HG03520 (cell line): ENCODE measurements around the gene FOXJ3.

Experiments used
- ATAC-seq: cut with Tn5 transposase; IDR thresholded peaks from one replicate; pipeline ENCODE4 v1.9.1; 2021; ENCODE audit warnings: mild to moderate bottlenecking, moderate library complexity; ENCODE audit not compliant: unreplicated experiment

FOXJ3 gene

GRCh38 chr1:42195841-42196240 is 139.2 kb downstream of the FOXJ3 start:
- no peak for ATAC-seq

GRCh38 chr1:42192106-42192505 is 142.9 kb downstream of the FOXJ3 start:
- ATAC-seq: no peak

GRCh38 chr1:42191319-42191718 is 143.7 kb downstream of the FOXJ3 start:
- ATAC-seq: no peak

DNA sequence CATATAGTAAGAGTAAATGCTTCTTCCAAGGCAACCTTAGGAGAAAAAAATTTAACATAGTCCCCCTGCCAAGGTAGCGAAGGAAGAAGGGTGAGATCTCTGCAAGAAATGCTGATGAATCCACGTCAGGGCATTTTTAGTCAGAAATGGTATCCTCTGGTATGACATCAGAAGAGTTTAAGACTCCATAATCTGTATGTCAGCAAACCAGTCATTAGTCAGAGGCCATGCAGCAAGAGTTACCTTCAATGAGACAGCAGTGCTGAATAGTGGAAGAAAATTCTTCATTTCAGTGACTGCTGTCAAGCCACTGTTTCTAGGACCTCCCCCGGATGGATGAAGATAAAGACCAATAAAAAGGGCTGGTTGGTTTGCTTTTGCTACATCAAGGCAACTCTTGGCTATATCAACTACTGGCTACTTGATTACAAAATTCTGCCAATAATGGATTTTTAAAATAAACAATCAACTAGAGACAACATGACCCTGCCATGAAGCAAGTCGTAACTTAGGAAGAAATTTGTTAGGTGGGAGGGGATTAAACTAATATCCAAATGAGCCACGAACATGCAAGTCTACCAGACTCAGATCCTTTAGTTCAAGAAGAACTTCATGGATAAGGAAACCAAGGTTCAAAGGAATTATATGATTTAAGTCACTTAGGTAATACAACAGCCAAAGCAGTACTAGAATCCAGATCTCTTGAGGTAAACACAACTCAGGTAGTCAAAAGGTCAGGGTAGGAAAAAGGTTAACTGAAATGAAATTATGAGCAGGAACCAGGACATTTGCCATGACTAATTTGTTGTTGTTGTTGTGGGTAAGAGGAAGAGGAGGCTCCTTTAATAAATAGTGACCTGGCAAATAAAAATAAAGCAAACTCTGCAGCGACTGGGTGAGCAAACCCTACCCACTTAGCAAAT is 144.8 kb downstream of the FOXJ3 start:
- no peak for ATAC-seq

GRCh38 chr1:42186152-42186551 is 148.9 kb downstream of the FOXJ3 start:
- ATAC-seq: no peak

GRCh38 chr1:42184616-42185015 is 150.4 kb downstream of the FOXJ3 start:
- ATAC-seq: no peak

DNA sequence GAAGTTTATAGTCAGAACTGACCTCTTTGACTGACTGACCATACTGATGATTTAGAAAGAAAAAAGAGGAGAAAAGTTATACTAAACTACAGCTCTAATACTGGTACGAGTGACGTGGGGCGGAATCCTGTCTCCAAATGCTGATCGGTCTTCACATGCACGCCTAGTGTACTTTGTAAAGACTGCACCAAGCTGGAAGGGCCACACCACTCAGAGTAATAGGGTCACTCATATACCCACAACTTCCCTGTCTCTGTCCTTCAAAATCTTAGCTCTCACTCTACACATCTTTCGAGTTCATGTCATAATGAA is 151.1 kb downstream of the FOXJ3 start:
- ATAC-seq: no peak

DNA sequence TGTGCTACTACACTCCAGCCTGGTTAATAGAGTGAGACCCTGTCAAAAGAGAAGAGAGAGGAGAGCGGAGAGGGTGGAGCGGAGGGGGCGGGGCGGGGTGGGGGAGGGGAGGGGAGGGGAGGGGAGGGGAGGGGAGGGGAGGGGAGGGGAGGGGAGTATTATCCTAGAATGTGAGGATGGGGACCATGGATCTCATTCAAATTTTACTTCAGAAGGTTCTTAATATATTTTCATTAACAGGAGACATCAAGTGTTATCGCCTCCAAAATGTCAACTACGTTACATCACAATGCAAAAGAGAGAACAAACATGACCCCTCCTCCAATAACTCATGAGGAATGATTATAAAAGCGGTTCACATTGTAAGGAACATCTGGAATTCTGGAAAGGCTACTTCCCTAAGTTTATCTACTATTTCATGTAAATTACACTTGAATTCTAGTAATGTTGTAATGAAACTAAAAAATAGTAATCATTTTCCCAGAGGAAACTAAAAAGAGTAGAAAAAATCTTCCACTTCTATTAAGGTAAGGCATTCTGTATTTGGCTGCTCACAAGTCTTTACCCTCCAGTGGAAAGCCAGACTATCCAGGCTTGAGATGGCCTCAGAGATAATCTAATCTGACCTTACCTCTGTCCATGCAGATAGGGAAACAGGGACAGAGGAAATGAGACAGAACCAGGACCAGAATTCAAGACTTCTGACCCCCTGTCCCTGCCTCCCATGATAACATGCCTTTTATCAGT is 151.7 kb downstream of the FOXJ3 start:
- no peak for ATAC-seq

- no peak for ATAC-seq
These were observed 153.3 kb downstream of the FOXJ3 start for GRCh38 chr1:42181687-42182086.

- ATAC-seq: no peak
These were observed 155.1 kb downstream of the FOXJ3 start for GRCh38 chr1:42179900-42180329.

- no peak for ATAC-seq
These were observed 155.8 kb downstream of the FOXJ3 start for GRCh38 chr1:42179275-42179674.

- no peak for ATAC-seq
These were observed 156.8 kb downstream of the FOXJ3 start for GRCh38 chr1:42178249-42178648.

GRCh38 chr1:42177541-42177981 is 157.5 kb downstream of the FOXJ3 start:
- no peak for ATAC-seq

DNA sequence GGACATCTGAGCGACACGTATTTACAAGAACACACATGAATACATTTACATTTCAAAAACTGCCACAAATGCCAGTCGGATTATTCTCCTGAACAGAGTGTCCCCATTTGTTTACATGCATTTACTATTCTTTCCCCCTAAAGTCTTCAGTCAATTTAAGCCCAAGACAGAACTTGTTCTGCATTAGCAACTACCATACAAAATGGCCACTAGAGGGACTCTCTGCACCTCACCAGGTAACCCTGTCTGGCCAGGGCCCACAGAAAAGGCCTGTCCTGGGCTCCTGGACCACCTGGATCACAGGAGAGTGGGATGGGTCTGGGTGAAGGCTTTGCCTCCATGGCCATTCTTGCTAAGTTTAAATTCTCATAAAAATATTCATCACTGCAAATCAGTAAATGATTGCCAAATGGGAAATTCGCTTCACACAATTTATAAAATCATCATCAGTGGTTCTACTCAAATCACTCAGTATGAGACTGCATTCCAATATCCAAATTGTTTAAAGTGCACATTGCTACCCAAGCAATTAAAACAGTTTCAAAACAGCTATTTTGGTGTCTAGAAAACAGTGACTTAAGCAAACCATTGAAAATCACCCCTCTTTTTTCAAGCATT is 158.0 kb downstream of the FOXJ3 start:
- no peak for ATAC-seq

DNA sequence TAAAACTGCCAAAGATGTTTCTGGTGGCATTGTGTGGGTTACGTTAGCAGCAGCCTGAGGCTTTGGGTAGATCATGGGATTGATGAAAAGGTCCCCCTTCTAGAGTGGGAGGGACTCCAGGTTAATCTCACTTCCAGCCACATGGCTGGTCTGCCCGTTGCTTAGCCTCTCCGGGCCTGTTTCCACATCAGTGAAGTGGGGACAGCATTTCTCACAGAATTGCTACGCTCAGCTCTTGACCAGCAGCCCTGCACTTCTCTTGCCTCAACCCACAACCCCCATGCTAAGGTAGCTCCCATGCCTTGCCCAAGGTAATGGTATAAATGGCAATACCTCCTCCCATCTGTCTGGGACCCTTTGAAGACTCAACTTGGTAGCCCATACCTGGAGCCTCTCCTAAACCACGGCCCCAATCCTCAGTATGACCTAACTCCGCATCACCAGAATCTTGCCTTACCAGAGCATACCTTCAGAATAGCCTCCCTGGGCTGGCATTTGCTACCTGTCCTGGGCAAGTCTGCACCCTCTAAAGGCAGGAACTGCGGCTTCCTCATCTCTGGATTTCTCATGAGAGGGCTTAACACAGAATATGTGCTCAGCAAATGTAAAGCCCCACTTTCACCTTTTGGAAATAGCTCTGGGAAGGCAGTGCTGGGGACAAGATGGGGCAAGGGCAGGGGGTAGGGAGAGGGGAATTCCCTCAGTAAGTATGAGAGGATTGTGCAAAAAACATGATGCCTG is 159.6 kb downstream of the FOXJ3 start:
- ATAC-seq: no peak

- no peak for ATAC-seq
These were observed 160.9 kb downstream of the FOXJ3 start for GRCh38 chr1:42173961-42174735.

DNA sequence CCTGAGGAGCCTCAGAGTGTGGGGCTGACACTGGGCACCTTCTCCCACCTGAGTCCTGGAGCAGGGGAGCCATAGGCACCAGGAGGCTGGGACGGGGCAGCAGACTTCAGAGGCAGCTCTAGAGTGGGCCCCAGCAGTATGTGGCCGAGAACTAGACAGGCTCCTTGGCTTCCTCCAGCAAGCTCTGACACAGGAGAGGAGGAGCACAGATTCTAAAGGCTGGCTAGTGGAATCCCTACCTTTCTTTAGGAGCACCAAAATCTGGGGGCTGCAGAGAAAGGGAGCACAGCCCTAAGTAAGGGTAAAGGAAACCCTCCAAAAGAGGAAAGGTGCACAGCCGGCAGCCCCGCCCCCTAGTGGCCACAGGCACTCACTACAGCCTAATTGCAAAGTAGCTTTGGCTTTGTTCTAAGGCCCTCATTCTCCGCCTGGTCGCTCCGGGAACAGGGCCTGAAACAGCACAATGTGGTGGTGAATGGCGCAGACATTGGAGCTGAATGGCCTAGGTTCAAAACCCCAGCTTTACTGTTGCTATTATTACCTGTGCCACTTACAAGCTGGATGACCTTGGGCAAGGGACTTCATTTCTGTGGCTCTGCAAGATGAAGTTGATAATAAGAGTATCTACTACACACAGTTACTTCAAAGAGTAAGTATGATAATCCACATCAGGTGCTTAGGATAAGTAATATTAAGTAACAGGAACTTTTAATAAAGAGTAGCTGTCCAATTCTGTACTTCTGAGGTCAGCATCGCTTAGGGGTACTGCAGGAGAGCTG is 161.7 kb downstream of the FOXJ3 start:
- ATAC-seq: no peak

GRCh38 chr1:42172381-42173133 is 162.5 kb downstream of the FOXJ3 start:
- no peak for ATAC-seq
